GM20000 (cell line): ENCODE results near the gene TBC1D14.

ENCODE experiments used
- DNase-seq: peaks from one replicate; pipeline ENCODE4 v3.0.0; 2012; ENCODE audit warnings: low spot score
- TF ChIP-seq, protein P1 (sequence below): IDR thresholded peaks from 2 replicates; pipeline ENCODE4 v1.5.1; 2012; ENCODE audit warnings: mild to moderate bottlenecking, control low read depth; ENCODE audit errors: extremely low read depth, missing control alignments

The TBC1D14 gene

DNA sequence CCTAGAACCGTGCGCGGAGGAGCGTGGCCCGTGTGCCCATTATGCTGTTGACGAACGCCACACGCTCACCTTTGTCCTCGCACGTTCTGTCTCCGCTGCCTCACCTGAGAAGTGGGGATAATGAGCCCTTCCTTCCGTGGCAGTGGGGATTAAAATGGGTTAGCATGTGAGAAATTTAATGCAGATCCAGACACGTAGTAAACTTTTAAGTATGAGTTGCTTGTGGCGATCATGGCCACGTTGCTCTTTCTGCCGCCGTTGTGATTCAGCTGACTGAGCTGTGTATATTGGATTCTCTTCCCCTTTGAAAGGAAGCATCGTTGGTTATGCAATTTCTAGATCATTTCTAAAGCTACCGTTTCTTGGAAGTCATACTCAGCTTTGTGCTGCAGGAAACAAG is 16.5 kb downstream of the TBC1D14 start:
- TF ChIP-seq, protein P1, sequence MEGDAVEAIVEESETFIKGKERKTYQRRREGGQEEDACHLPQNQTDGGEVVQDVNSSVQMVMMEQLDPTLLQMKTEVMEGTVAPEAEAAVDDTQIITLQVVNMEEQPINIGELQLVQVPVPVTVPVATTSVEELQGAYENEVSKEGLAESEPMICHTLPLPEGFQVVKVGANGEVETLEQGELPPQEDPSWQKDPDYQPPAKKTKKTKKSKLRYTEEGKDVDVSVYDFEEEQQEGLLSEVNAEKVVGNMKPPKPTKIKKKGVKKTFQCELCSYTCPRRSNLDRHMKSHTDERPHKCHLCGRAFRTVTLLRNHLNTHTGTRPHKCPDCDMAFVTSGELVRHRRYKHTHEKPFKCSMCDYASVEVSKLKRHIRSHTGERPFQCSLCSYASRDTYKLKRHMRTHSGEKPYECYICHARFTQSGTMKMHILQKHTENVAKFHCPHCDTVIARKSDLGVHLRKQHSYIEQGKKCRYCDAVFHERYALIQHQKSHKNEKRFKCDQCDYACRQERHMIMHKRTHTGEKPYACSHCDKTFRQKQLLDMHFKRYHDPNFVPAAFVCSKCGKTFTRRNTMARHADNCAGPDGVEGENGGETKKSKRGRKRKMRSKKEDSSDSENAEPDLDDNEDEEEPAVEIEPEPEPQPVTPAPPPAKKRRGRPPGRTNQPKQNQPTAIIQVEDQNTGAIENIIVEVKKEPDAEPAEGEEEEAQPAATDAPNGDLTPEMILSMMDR: no peak
- no peak for DNase-seq

DNA sequence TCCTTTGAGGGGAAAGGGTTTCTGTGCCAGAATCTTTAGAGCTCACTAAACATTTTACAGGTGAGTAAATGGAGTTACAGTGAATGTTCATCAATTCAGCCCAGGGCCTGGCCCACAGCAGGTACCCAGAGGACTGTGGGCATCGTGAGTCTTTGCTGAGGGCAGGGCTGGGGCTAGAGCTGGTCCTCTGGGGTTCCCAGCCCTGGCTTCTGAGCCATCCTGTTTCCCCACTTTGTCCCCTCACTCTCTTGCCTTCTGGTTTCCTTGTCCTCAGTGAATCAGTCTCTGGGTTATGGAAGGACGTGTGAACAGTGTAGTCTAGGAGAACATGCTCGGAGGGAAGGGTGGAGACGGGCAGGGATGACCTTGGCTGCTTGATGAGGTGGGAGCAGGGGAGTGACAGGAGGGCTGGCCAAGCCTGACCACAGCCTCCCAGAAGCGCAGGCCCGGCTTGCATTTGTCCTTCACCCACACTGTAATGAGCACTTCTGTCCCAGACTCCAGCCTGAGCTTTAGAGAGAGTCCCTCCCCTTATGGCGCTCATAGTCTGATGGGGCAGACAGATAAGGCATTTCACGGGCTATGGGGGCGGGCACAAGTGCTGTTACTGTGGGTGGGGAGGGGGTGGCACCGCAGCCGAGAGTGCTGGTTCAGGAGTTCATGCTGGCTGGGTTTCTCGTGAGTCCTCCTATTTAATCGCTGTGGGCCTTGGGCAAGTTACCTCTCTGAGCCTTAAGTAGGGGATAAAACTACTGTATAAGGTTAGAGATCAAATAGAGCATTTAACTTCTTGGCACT is 17.3 kb downstream of the TBC1D14 start:
- no peak for DNase-seq
- TF ChIP-seq, protein P1: no peak

DNA sequence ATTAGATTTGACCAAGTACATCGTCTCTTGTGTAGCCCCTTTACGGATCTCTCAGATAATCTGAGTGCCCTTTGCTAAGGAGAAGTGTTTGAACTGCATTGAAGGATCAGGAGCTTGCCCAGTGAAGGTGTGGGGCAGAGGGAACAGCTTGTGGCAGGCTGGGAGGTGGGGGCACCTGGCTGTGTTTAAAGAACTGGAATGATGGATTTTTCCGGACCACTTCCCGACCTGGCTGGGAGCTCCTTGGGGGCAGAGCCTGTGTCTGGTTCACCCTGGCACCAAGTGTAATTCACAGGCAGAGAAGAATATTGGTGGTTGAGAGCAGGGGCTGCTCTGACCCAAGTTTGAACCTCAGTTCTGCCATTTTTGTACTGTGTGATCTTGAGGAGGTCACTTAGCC is 18.5 kb downstream of the TBC1D14 start:
- TF ChIP-seq, protein P1: no peak
- no peak for DNase-seq

DNA sequence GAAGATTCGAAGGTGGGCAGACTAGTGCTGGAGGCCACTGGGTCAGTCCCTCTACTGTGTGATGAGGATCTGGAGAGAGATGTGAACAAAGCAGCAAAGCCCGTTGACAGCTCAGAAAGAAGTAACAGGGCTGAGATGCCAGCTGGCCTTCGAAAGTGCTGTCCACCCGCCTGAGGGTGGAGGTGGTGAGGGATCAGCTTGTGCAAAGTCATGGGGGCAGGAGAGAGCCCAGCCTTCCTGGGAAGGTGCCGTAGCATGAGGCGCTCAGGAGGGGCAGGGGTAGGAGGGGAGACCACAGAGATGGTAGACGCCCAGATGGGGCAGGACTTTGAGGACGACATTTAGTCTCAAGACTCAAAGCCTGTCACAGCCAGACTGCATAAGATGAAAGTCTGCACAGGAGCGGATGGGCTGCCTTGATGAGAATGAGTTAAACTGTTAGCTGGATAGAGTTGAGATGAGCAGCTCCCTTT is 19.7 kb downstream of the TBC1D14 start:
- TF ChIP-seq, protein P1: no peak
- no peak for DNase-seq

DNA sequence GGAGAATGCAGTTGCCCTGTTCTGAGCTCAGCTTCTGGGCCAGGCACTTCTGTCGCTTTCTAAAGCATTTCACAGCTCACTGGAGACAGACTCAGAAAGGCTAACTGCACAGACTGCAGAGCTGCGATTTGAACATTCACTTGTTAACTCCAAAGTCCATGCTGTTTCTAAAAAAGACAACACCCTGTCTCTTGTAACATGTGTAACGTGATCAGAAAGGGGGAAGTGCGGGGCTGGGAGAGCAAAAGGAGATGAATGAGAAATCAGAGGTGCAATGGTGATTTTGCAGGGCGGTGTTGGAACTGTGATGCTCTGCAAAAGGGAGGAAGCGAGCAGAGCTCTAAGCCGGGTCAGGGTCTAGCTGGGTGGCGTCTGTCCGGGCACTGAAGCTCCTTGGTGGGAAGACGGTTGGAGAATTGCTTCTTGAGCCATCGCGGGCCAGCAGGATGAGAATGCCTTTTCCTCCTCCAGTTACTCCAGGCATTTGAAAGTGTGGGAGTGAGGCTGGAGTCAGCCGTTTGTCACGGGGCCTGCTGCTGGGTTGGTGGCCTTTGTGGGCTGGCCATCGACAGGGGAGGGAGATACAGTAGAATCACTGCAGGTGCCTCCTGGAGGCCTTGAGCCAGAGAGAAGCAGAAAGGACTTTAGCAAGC is 20.3 kb downstream of the TBC1D14 start:
- no peak for DNase-seq
- TF ChIP-seq, protein P1: no peak

DNA sequence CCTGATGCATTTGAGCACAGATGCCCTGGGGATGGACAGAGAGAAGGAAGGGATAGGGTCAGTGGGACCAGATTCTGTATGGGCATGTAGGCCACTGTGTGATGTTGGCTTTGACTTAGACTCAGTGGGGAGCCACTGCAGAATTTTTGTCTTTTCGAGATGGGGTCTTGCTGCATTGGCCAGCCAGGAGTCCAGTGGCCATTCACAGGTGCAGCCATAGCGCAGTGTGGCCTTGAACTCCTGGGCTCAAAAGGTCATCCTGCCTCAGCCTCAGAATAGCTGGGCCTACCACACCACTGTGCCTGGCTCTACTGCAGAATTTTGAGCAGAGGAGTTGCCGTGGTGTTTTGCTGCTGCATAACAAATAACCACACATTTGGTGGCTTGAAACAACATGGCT is 22.8 kb downstream of the TBC1D14 start:
- TF ChIP-seq, protein P1: no peak
- no peak for DNase-seq

DNA sequence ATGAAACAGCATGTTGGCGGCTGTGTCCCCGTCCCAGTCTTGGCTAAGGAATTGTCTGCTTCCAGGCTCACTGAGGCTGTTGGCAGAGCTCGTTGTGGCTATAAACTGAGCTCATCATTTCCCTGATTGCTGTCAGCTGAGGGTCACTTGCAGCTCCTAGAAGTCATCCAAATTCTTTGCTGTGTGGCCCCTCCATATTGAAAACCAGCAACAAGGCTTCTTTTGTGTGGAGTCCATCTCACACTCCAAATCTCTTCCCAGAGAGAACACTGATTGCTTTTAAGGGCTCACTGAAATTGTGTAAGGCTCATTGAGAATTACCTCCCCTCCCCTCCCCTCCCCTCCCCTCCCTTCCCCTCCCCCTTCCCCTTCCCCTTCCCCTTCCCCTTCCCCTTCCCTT is 23.3 kb downstream of the TBC1D14 start:
- TF ChIP-seq, protein P1: no peak
- DNase-seq: no peak
